ENCODE measurements around the gene ZEB1. TPM values are rescaled to one million over a fixed set of nuclear protein-coding genes. Genes with fewer than 3 reads are reported as not detected.

Gene ZEB1
- total and polyA plus RNA-seq, 2 donors (not counting 1 experiment from before 2014, with no cell fraction given) = 73.7 to 221 TPM

GRCh38 chr10:31526178-31526577, 207.2 kb downstream of the ZEB1 start:
- peaks cover 4% of the 10 kb centered on the region for H3K36me3 ChIP-seq (ENCODE audit: control insufficient read depth, insufficient read depth, low read length)

GRCh38 chr10:31526681-31527080, 207.7 kb downstream of the ZEB1 start:
- Histone ChIP-seq H2AFZ (ENCODE audit: low read length) (no peak overlapping the region), H3K79me2 (ENCODE audit: control insufficient read depth, insufficient read depth, low read length) (no peaks in the 10 kb centered on the region), H3K4me3 (replicated peaks in 1 of 4; ENCODE audit: control extremely low read depth in 1 of 4, insufficient read depth in 1 of 4, low read depth in 3 of 4, low read length in 4 of 4) (no peak overlapping the region), H3K27ac (ENCODE audit: insufficient read depth, low read length) (no peak overlapping the region), H3K4me2 (ENCODE audit: extremely low read depth, insufficient read depth, low read length) (no peak overlapping the region), H3K27me3 (ENCODE audit: control insufficient read depth, insufficient read depth, low read length) (no peaks in the 10 kb centered on the region), H3K4me1 (ENCODE audit: control insufficient read depth, extremely low read depth, insufficient read depth, low read length) (no peaks in the 10 kb centered on the region), H3K9me3 (ENCODE audit: control insufficient read depth, insufficient read depth, low read depth, low read length) (no peaks in the 10 kb centered on the region), H4K20me1 (ENCODE audit: control insufficient read depth, extremely low read depth, insufficient read depth, low read length) (no peaks in the 10 kb centered on the region), H3K9ac (ENCODE audit: insufficient read depth, low read length) (no peak overlapping the region), H3K36me3 (ENCODE audit: control insufficient read depth, insufficient read depth, low read length) (peaks cover 4% of the 10 kb centered on the region)
- TF ChIP-seq EZH2 (IDR thresholded peaks at IDR 0.05; ENCODE audit: low read length, missing control alignments) (no peak), CTCF (conservative IDR thresholded peaks at IDR 0.05 in 1 of 2, IDR thresholded peaks at IDR 0.05 in 1 of 2; ENCODE audit: low read depth in 1 of 2, low read length in 2 of 2) (no peak)
- DNase-seq (ENCODE audit: low read depth in 2 of 2) = peak in 1 of 2 donors; percentile 63

More at GRCh38 chr10:31526178-31526577, 207.2 kb downstream of the ZEB1 start:
- H3K4me2 ChIP-seq (ENCODE audit: extremely low read depth, insufficient read depth, low read length) = no peak overlapping the region
- no peak overlapping the region for H2AFZ ChIP-seq (ENCODE audit: low read length)
- no peaks in the 10 kb centered on the region for H3K79me2 ChIP-seq (ENCODE audit: control insufficient read depth, insufficient read depth, low read length)
- H3K27me3 ChIP-seq (ENCODE audit: control insufficient read depth, insufficient read depth, low read length) = no peaks in the 10 kb centered on the region
- no peaks in the 10 kb centered on the region for H4K20me1 ChIP-seq (ENCODE audit: control insufficient read depth, extremely low read depth, insufficient read depth, low read length)
- no peak overlapping the region for H3K27ac ChIP-seq (ENCODE audit: insufficient read depth, low read length)
- no peaks in the 10 kb centered on the region for H3K9me3 ChIP-seq (ENCODE audit: control insufficient read depth, insufficient read depth, low read depth, low read length)
- no peaks in the 10 kb centered on the region for H3K4me1 ChIP-seq (ENCODE audit: control insufficient read depth, extremely low read depth, insufficient read depth, low read length)
- TF ChIP-seq CTCF (conservative IDR thresholded peaks at IDR 0.05 in 1 of 2, IDR thresholded peaks at IDR 0.05 in 1 of 2; ENCODE audit: low read depth in 1 of 2, low read length in 2 of 2) = no peak
- no peak overlapping the region for H3K4me3 ChIP-seq (replicated peaks in 1 of 4; ENCODE audit: control extremely low read depth in 1 of 4, insufficient read depth in 1 of 4, low read depth in 3 of 4, low read length in 4 of 4)
- no peak for DNase-seq (ENCODE audit: low read depth in 2 of 2)
- no peak overlapping the region for H3K9ac ChIP-seq (ENCODE audit: insufficient read depth, low read length)

- DNase-seq (ENCODE audit: low read depth in 2 of 2) = peak in 1 of 2 donors; percentile 26
- H3K79me2 ChIP-seq (ENCODE audit: control insufficient read depth, insufficient read depth, low read length) = no peaks in the 10 kb centered on the region
- peaks cover 1% of the 10 kb centered on the region for H3K36me3 ChIP-seq (ENCODE audit: control insufficient read depth, insufficient read depth, low read length)
- no peak for TF ChIP-seq EZH2 (IDR thresholded peaks at IDR 0.05; ENCODE audit: low read length, missing control alignments)
- TF ChIP-seq CTCF (conservative IDR thresholded peaks at IDR 0.05 in 1 of 2, IDR thresholded peaks at IDR 0.05 in 1 of 2; ENCODE audit: low read depth in 1 of 2, low read length in 2 of 2) = no peak
- no peak overlapping the region for H2AFZ ChIP-seq (ENCODE audit: low read length)
- H3K4me3 ChIP-seq (replicated peaks in 1 of 4; ENCODE audit: control extremely low read depth in 1 of 4, insufficient read depth in 1 of 4, low read depth in 3 of 4, low read length in 4 of 4) = no peak overlapping the region
- H3K27me3 ChIP-seq (ENCODE audit: control insufficient read depth, insufficient read depth, low read length) = no peaks in the 10 kb centered on the region
- H3K4me2 ChIP-seq (ENCODE audit: extremely low read depth, insufficient read depth, low read length) = no peak overlapping the region
- no peak overlapping the region for H3K27ac ChIP-seq (ENCODE audit: insufficient read depth, low read length)
- H4K20me1 ChIP-seq (ENCODE audit: control insufficient read depth, extremely low read depth, insufficient read depth, low read length) = no peaks in the 10 kb centered on the region
- H3K9ac ChIP-seq (ENCODE audit: insufficient read depth, low read length) = no peak overlapping the region
- no peaks in the 10 kb centered on the region for H3K4me1 ChIP-seq (ENCODE audit: control insufficient read depth, extremely low read depth, insufficient read depth, low read length)
- no peaks in the 10 kb centered on the region for H3K9me3 ChIP-seq (ENCODE audit: control insufficient read depth, insufficient read depth, low read depth, low read length)
Measured at GRCh38 chr10:31528831-31529230, 209.8 kb downstream of the ZEB1 start.

Measured in fibroblast of lung (primary cell).